Measurements from ENCODE around the gene SPPL2A.

The SPPL2A gene

GRCh38 chr15:50686469-50687301, 78.8 kb downstream of the SPPL2A start, which contains the start of gene TRPM7:
Gene TRPM7, minus strand, starts transcription at chr15:50686797. Its CDS starts 264 bp downstream, at chr15:50686533.
- DNase-seq (ENCODE audit: low read depth) = peak; percentile 86

GRCh38 chr15:50685976-50686468, 79.5 kb downstream of the SPPL2A start:
- DNase-seq (ENCODE audit: low read depth) = peak; percentile 59

GRCh38 chr15:50685191-50685975, 80.1 kb downstream of the SPPL2A start:
- no peak for DNase-seq (ENCODE audit: low read depth)

- no peak for DNase-seq (ENCODE audit: low read depth)
Measured at GRCh38 chr15:50681467-50681866, 84.0 kb downstream of the SPPL2A start.

GRCh38 chr15:50676799-50677483, 88.6 kb downstream of the SPPL2A start:
- no peak for DNase-seq (ENCODE audit: low read depth)

GRCh38 chr15:50675535-50676144, 89.9 kb downstream of the SPPL2A start:
- no peak for DNase-seq (ENCODE audit: low read depth)

- no peak for DNase-seq (ENCODE audit: low read depth)
Measured at GRCh38 chr15:50670115-50670514, 95.4 kb downstream of the SPPL2A start.

GRCh38 chr15:50669611-50670010, 95.9 kb downstream of the SPPL2A start:
- no peak for DNase-seq (ENCODE audit: low read depth)

- no peak for DNase-seq (ENCODE audit: low read depth)
Measured at GRCh38 chr15:50665938-50666337, 99.6 kb downstream of the SPPL2A start.

GRCh38 chr15:50655555-50655954, 110.0 kb downstream of the SPPL2A start:
- no peak for DNase-seq (ENCODE audit: low read depth)

GRCh38 chr15:50653156-50653743, 112.3 kb downstream of the SPPL2A start:
- DNase-seq (ENCODE audit: low read depth) = no peak

- DNase-seq (ENCODE audit: low read depth) = no peak
Measured at GRCh38 chr15:50652671-50653070, 112.8 kb downstream of the SPPL2A start.

Data from stimulated activated CD8-positive, alpha-beta memory T cell treated with anti-CD3 and anti-CD28 coated beads, Interleukin-12 subunit alpha, Interleukin-12 subunit beta, amount 100 ng/mL, for 4 hours (primary cell).